Thoracic aorta (tissue), 2 donors: ENCODE measurements around the gene SMARCD2. TPM values are rescaled to one million over a fixed set of nuclear protein-coding genes. Genes with fewer than 3 reads are reported as not detected.
A peak's percentile ranks its signal among the peaks of the same experiment; 100 is the strongest.
"Not testable (repeated sequence)": the region's sequence is repeated elsewhere in the genome, so short reads cannot be mapped to it uniquely, and the experiment has no call there.

Experiments used
- ATAC-seq: fragments of 150-250 bp; one replicate; pipeline ENCODE4 v1.8.0; 2017; ENCODE audit warnings: low read depth; ENCODE audit not compliant: insufficient number of reproducible peaks, low FRiP score
- DNase-seq: peaks from one replicate; pipeline ENCODE4 v3.0.0-alpha.2; 2020; ENCODE audit warnings: low spot score
- H3K27ac ChIP-seq, 2 donors: fragments of 200-600 bp; sonication (generic); 1 replicate in 1 of 2; 2 replicates in 1 of 2; pipeline ENCODE4 v1.5.1; 2016; ENCODE audit warnings: mild to moderate bottlenecking in 2 of 2, moderate library complexity in 2 of 2
- H3K27me3 ChIP-seq: fragments of 200-600 bp; sonication (generic); replicated peaks from 2 replicates; pipeline ENCODE4 v1.6.0; 2016; ENCODE audit warnings: mild to moderate bottlenecking; ENCODE audit not compliant: insufficient read depth
- H3K36me3 ChIP-seq: fragments of 200-600 bp; sonication (generic); one replicate; pipeline ENCODE4 v1.5.1; 2016
- H3K4me1 ChIP-seq, 2 donors: fragments of 200-600 bp; sonication (generic); 1 replicate in 1 of 2; 2 replicates in 1 of 2; pipeline versions ENCODE4 v1.5.1 to v1.6.0; 2016; ENCODE audit warnings: low read depth in 2 of 2, mild to moderate bottlenecking in 1 of 2; ENCODE audit not compliant: control insufficient read depth in 1 of 2
- H3K4me3 ChIP-seq: fragments of 200-600 bp; sonication (generic); 2 replicates; pipeline ENCODE4 v1.5.1; 2016; ENCODE audit warnings: mild to moderate bottlenecking
- H3K9me3 ChIP-seq: fragments of 200-600 bp; sonication (generic); 2 replicates; pipeline ENCODE4 v1.5.1; 2016
- CTCF ChIP-seq: fragments of 200-600 bp; sonication (generic); IDR thresholded peaks from one replicate; pipeline ENCODE4 v1.5.1; 2019; ENCODE audit warnings: antibody characterized with exemption
- total RNA-seq, 2 donors: library from RNA; depleted of rRNA; stranded (reverse); fragments of >200 nt; gene quantifications; one replicate each; pipeline versions ENCODE4 v1.1.0 to v1.2.3, GENCODE V29; 2016

Gene SMARCD2
- total RNA-seq, 2 donors from 2014 or later = 81.8 to 136 TPM

DNA sequence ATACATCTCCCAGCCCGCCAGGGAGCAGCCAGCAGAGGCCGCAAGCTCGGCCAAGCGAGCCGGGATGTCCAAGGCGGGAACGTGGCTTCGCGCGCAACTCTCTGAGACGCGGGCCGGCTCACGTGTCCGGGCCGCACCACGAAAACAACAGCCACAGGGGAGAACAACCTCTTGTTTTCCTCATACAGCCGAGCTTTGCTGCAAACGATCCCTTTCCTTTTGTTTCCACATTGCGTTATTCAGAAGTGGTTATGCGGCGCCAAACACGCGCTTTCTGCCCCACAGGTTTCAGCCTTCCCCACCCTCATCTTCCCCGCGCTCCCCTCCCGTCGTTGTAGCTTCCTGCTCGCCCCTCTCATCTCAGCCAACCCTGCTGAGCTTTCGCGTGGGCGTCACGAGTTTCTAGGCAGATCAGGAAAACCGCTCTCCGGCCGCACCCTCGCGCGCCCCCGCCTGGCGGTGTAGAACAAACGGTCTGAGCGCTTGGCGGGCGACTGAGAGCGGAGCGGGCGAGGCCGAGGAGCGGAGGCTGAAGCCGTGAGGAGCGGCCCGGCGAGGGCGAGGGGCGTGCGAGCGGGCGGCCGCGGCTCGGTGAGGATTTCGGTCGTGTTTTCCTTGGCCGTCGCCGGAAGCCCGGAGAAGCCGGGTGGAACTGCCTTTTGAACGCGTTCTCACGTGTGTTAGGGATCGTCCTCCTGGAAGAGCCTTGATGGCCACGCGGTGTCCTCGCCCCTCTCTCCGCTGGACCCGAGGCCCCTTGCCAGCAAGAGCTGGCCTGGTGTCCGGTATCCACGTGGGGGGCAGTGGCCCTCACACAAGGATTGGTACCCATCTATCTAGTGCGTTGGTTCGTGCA lies 6.6 kb upstream of the SMARCD2 start:
- H3K27ac ChIP-seq = peak overlapping the region in 1 of 2 donors; percentile 15

GRCh38 chr17:63847525-63848249 lies 5.2 kb upstream of the SMARCD2 start:
- Histone ChIP-seq H3K4me1 (peaks cover 5 to 26% of the 10 kb centered on the region in 2 donors), H3K4me3 (no peak overlapping the region), H3K9me3 (no peaks in the 10 kb centered on the region), H3K27ac (no peak overlapping the region), H3K36me3 (no peaks in the 10 kb centered on the region), H3K27me3 (no peaks in the 10 kb centered on the region)
- no peak for ATAC-seq
- no peak for DNase-seq
- no peak for TF ChIP-seq CTCF

More for the DNA sequence above, 6.6 kb upstream of the SMARCD2 start:
- peak overlapping the region; percentile 64 for H3K4me3 ChIP-seq
- H3K4me1 ChIP-seq = peaks cover 2 to 16% of the 10 kb centered on the region in 2 donors
- no peaks in the 10 kb centered on the region for H3K27me3 ChIP-seq
- peak; percentile 95 for ATAC-seq
- peak; percentile 66 for TF ChIP-seq CTCF
- DNase-seq = peak; percentile 90
- no peaks in the 10 kb centered on the region for H3K36me3 ChIP-seq
- H3K9me3 ChIP-seq = no peaks in the 10 kb centered on the region

- Histone ChIP-seq H3K27ac (no peak overlapping the region), H3K27me3 (no peaks in the 10 kb centered on the region), H3K4me3 (no peak overlapping the region), H3K9me3 (no peaks in the 10 kb centered on the region), H3K4me1 (peaks cover 13 to 37% of the 10 kb centered on the region in 2 donors), H3K36me3 (no peaks in the 10 kb centered on the region)
- TF ChIP-seq CTCF = no peak
- no peak for DNase-seq
- no peak for ATAC-seq
Observed at GRCh38 chr17:63845509-63845908, 3.0 kb upstream of the SMARCD2 start.

GRCh38 chr17:63843910-63844677 lies 1.6 kb upstream of the SMARCD2 start:
- Histone ChIP-seq H3K27me3 (no peaks in the 10 kb centered on the region), H3K27ac (peak overlapping the region; percentile 94 to 98), H3K36me3 (no peaks in the 10 kb centered on the region), H3K9me3 (no peaks in the 10 kb centered on the region), H3K4me1 (peaks cover 27 to 46% of the 10 kb centered on the region in 2 donors), H3K4me3 (peak overlapping the region; percentile 95)
- no peak for ATAC-seq
- DNase-seq = no peak
- TF ChIP-seq CTCF = no peak

GRCh38 chr17:63843387-63843888 lies 953 bp upstream of the SMARCD2 start:
- not testable (repeated sequence) for H3K36me3 ChIP-seq, DNase-seq, H3K9me3 ChIP-seq, H3K27me3 ChIP-seq, ATAC-seq
- peak overlapping the region; percentile 94 to 98 for H3K27ac ChIP-seq
- peaks cover 32 to 48% of the 10 kb centered on the region in 2 donors for H3K4me1 ChIP-seq
- peak overlapping the region; percentile 95 for H3K4me3 ChIP-seq
